Duodenal mucosa (tissue), 2 donors: ENCODE measurements around the gene AK8.

Experiments used
- H3K27ac ChIP-seq: one replicate; pipeline ENCODE4 v1.7.0; 2013; ENCODE audit warnings: low read depth, low read length
- H3K27me3 ChIP-seq, 2 donors: one replicate each; pipeline ENCODE4 v1.7.0; 2013; ENCODE audit warnings: low read length in 2 of 2, control low read depth in 1 of 2; ENCODE audit not compliant: insufficient read depth in 2 of 2, control insufficient read depth in 1 of 2
- H3K36me3 ChIP-seq, 2 donors: one replicate each; pipeline ENCODE4 v1.7.0; 2013; ENCODE audit warnings: low read length in 2 of 2, control low read depth in 1 of 2; ENCODE audit not compliant: insufficient read depth in 2 of 2, control insufficient read depth in 1 of 2
- H3K4me1 ChIP-seq, 2 donors: one replicate each; pipeline ENCODE4 v1.7.0; 2013; ENCODE audit warnings: low read length in 2 of 2, control low read depth in 1 of 2; ENCODE audit not compliant: insufficient read depth in 2 of 2, control insufficient read depth in 1 of 2
- H3K4me3 ChIP-seq, 2 donors: one replicate each; pipeline ENCODE4 v1.7.0; 2013; ENCODE audit warnings: low read length in 2 of 2, low read depth in 1 of 2
- H3K9ac ChIP-seq, 2 donors: one replicate each; pipeline ENCODE4 v1.7.0; 2013; ENCODE audit warnings: low read length in 2 of 2, low read depth in 1 of 2
- H3K9me3 ChIP-seq, 2 donors: one replicate each; pipeline ENCODE4 v1.7.0; 2013; ENCODE audit warnings: low read length in 2 of 2, control low read depth in 1 of 2; ENCODE audit not compliant: control insufficient read depth in 1 of 2

The AK8 gene

DNA sequence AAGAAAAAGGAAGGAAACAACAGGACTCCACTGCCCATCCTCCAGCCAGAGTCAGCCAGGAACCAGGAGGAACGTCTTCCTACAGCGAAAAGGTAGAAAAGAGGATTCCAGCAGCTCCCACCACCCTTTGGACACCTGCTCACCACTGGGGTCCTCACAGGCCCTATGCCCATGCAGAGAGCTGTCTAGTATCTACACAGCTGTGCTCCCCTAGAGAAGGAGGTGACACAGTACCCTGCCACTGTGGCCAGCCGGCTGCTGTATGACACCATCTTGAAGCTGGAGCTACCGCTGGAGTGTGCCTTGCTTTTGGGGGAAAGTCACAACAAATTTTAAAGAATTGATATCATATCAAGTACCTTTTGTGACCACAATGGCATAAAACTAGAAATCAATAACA lies 115.2 kb downstream of the AK8 start:
- Histone ChIP-seq H3K4me1 (no peaks in the 10 kb centered on the region), H3K27ac (no peak overlapping the region), H3K4me3 (no peak overlapping the region), H3K36me3 (no peaks in the 10 kb centered on the region), H3K9ac (no peak overlapping the region), H3K27me3 (no peaks in the 10 kb centered on the region), H3K9me3 (no peaks in the 10 kb centered on the region)

- Histone ChIP-seq H3K4me3 (no peak overlapping the region), H3K9ac (no peak overlapping the region), H3K4me1 (no peaks in the 10 kb centered on the region), H3K36me3 (no peaks in the 10 kb centered on the region), H3K9me3 (no peaks in the 10 kb centered on the region), H3K27ac (no peak overlapping the region), H3K27me3 (no peaks in the 10 kb centered on the region)
Observed at GRCh38 chr9:132761602-132762001, 116.5 kb downstream of the AK8 start.

GRCh38 chr9:132760057-132760456 lies 118.0 kb downstream of the AK8 start:
- Histone ChIP-seq H3K36me3 (no peaks in the 10 kb centered on the region), H3K9ac (no peak overlapping the region), H3K27ac (no peak overlapping the region), H3K27me3 (peaks cover 0 to 3% of the 10 kb centered on the region in 2 donors), H3K4me1 (no peaks in the 10 kb centered on the region), H3K4me3 (no peak overlapping the region), H3K9me3 (no peaks in the 10 kb centered on the region)

GRCh38 chr9:132757016-132757415 lies 121.1 kb downstream of the AK8 start:
- Histone ChIP-seq H3K9ac (no peak overlapping the region), H3K4me1 (no peaks in the 10 kb centered on the region), H3K27ac (no peak overlapping the region), H3K4me3 (no peak overlapping the region), H3K9me3 (no peaks in the 10 kb centered on the region), H3K27me3 (peaks cover 0 to 3% of the 10 kb centered on the region in 2 donors), H3K36me3 (no peaks in the 10 kb centered on the region)

- Histone ChIP-seq H3K4me1 (no peaks in the 10 kb centered on the region), H3K9ac (no peak overlapping the region), H3K9me3 (no peaks in the 10 kb centered on the region), H3K4me3 (no peak overlapping the region), H3K27ac (no peak overlapping the region), H3K27me3 (peaks cover 0 to 3% of the 10 kb centered on the region in 2 donors), H3K36me3 (no peaks in the 10 kb centered on the region)
Observed at GRCh38 chr9:132756214-132756845, 121.8 kb downstream of the AK8 start.

DNA sequence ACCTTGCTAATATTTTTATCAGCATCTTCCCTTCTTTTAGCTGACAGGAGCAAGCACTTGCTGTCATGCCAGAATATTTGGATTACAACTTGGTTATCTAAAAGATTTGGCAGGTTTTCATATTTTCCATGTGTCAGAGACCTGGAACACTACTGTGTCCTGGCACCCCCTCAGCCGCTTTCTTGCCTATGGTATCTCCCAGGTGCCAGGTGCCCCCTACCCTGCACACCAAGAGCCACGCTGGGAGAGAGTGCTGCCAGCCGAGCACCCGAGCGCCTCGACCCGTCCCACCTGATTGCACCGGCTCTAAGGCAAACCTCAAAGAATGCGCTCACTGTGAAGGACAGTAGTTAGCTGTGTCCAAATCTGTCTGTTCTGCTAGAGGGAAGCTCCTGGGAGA lies 123.0 kb downstream of the AK8 start:
- Histone ChIP-seq H3K9ac (no peak overlapping the region), H3K27ac (no peak overlapping the region), H3K9me3 (no peaks in the 10 kb centered on the region), H3K27me3 (peaks cover 0 to 3% of the 10 kb centered on the region in 2 donors), H3K36me3 (no peaks in the 10 kb centered on the region), H3K4me1 (no peaks in the 10 kb centered on the region), H3K4me3 (no peak overlapping the region)

DNA sequence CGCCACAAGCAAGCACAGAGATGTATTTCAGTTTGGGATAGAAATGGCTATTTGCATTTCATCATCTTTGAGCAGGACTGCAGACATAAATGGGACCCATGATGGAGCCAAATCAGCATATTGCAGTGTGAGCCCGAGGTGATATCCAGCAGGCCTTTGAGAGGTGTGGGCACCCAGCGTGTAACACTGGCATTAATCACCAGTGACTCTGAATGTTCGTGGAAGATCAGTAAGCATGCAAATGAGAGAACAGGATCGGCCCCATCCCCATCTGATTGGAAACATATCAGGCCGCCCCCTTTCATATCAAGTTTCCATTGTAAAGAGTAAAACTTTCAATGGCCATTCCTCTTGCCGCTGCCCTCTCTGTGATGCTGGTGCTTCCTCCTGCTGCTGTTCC lies 123.8 kb downstream of the AK8 start:
- Histone ChIP-seq H3K36me3 (no peaks in the 10 kb centered on the region), H3K9ac (no peak overlapping the region), H3K27me3 (peaks cover 0 to 3% of the 10 kb centered on the region in 2 donors), H3K27ac (no peak overlapping the region), H3K4me3 (no peak overlapping the region), H3K4me1 (no peaks in the 10 kb centered on the region), H3K9me3 (no peaks in the 10 kb centered on the region)

GRCh38 chr9:132753593-132753880 lies 124.5 kb downstream of the AK8 start:
- no peaks in the 10 kb centered on the region for H3K4me1 ChIP-seq
- H3K27ac ChIP-seq = no peak overlapping the region
- H3K9me3 ChIP-seq = no peaks in the 10 kb centered on the region

DNA sequence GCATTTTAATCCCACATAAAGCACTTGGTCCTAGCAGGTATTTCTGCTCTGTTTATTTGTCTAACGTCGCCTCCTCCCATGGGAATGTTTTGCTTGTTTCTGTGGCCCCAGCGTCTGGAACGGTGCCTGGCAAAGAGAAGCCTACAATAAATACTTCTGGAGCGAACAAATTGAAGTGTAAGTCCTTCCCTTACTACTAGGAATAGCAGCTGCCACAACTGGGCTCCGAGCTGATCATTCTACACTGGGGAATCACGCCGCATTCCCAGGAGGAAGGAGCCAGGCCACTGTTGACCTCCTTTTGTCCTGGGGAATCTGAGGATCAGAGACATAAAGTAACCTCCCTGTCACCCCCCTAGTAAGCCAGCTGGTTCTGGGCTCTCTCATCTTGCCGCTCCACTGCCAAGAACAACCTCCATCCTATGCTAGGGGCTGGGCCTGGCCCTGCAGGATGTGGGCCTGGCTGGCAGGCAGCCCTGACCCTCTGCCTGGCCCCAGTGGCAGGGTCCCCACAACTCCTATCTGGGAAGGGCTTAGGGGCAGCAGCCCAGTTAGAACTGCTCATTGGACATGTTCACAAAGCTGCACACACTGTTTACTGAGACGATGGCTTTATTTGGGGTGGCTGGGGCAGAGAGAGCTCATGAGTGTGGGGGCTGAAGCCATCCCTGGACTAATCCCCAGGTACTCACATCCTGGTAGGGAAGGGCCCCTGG lies 125.0 kb downstream of the AK8 start:
- no peaks in the 10 kb centered on the region for H3K36me3 ChIP-seq
- no peaks in the 10 kb centered on the region for H3K9me3 ChIP-seq
- H3K27me3 ChIP-seq = peaks cover 0 to 3% of the 10 kb centered on the region in 2 donors
- H3K27ac ChIP-seq = no peak overlapping the region
- H3K4me1 ChIP-seq = no peaks in the 10 kb centered on the region
- H3K9ac ChIP-seq = no peak overlapping the region
- no peak overlapping the region for H3K4me3 ChIP-seq

More at GRCh38 chr9:132753593-132753880, 124.5 kb downstream of the AK8 start:
- Histone ChIP-seq H3K4me3 (no peak overlapping the region), H3K36me3 (no peaks in the 10 kb centered on the region), H3K9ac (no peak overlapping the region), H3K27me3 (peaks cover 0 to 3% of the 10 kb centered on the region in 2 donors)

DNA sequence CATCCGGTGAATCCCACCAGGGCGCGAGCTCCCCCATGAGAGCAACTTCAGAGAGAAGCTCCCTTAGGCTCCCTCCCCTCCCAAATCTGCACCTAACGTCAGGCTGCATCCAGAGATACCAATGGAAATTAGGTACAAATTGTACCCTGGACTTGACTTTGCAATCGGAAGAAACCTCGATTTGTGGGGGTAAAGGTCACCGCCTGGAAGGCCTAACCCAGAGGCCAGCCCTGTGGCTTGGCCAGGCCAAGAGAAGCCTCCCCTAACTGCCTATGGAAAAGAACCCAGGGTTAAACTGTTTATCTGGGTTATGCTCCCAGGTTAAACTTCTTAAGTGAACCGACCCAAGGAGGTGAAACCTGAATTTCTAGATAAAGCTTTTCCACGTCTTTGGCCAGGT lies 127.4 kb downstream of the AK8 start:
- H3K9ac ChIP-seq = no peak overlapping the region
- no peaks in the 10 kb centered on the region for H3K9me3 ChIP-seq
- H3K27me3 ChIP-seq = peaks cover 6 to 8% of the 10 kb centered on the region in 2 donors

More for the DNA sequence above, 127.4 kb downstream of the AK8 start:
- Histone ChIP-seq H3K36me3 (no peaks in the 10 kb centered on the region), H3K4me1 (no peaks in the 10 kb centered on the region), H3K4me3 (no peak overlapping the region), H3K27ac (no peak overlapping the region)
